Ramos (cell line): Measurements from ENCODE around the gene ABCD1.

Source experiments
- in situ Hi-C: fragments of 300-500 bp; cut with MboI; formaldehyde crosslinking; loops from one replicate; pipeline ENCODE4 v1.14.3; 2022; ENCODE audit warnings: low sequenced_read_pairs; ENCODE audit not compliant: unreplicated experiment

The ABCD1 gene

DNA sequence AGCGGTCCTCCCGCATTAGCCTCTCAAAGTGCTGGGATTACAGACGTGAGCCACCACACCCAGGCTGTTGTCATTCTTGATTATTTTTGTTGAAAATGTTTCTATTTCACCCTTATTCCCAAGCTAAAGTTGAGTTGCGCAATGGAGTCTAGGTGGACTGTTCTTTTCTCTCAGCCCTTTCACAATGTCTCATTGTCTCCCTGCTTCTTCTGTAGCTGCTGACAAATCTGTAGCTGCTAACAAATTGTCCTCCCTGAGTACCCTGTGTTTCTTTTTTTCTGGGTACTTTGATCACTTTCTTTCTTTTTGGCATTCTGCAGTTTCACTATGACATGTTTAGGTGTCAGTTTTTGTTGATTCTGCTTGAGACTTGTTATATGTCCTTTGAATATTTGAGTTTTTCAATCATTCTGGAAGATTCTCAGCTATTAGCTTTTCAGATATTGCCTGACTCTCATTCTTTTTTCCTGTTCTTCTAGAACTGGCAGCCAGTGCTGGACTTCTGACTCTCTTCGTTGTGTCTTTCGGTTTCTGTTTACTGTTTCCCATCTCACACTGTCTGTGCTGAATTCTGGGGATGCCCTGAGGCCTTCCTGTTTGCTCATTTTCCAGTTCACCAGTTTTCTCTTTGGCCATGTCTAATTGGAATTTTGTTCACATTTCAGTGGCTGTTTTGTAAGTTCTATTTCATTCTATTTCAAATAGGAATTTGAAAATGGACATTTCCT lies 6.6 kb downstream of the ABCD1 start:
- in situ Hi-C loops = loop anchor here (25.0 kb wide), 1 partner anchor 806 kb away; the partner anchor contains the start of genes G6PD and IKBKG

DNA sequence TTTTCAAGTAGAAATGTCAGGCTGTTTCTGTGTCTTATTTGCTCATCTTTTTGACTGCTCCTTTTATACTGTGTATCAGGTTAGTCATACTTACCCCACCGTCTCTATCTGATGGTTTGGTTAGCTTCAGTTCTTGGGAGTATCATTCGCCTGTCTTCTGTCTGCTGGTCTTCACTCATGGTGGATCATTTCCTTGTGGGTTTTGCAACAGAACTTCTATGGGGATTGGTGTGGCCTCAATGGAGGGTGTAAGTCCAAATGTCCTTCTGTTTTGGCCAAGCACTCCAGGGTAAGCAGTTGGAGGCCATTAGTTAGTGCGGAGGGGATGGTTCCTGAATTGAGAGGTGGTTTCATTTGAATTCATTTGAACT lies 7.2 kb downstream of the ABCD1 start:
- in situ Hi-C loops = loop anchor here (25.0 kb wide), 1 partner anchor 805 kb away; the partner anchor contains the start of genes G6PD and IKBKG

DNA sequence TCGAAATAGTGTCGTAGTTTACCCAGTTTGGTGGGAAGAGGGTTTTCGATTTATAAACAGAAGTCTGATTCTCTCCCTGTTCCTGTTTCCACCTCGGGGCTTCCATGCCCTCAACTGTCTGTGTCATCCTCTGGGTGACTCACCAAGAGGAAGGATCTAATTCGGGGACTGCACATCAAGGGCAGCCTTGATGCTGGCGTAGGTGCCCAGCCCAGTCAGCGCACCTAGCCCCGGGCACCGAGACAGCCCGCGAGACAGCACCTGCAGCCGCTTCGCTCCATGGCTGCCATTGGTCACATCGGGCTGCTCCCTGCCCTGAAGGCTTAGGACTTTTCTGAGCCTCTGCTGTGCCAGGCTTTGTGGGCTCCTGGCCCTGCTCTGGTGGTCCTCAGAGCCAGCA lies 7.7 kb downstream of the ABCD1 start:
- in situ Hi-C loops = loop anchor here (25.0 kb wide), 1 partner anchor 805 kb away; the partner anchor contains the start of genes G6PD and IKBKG

DNA sequence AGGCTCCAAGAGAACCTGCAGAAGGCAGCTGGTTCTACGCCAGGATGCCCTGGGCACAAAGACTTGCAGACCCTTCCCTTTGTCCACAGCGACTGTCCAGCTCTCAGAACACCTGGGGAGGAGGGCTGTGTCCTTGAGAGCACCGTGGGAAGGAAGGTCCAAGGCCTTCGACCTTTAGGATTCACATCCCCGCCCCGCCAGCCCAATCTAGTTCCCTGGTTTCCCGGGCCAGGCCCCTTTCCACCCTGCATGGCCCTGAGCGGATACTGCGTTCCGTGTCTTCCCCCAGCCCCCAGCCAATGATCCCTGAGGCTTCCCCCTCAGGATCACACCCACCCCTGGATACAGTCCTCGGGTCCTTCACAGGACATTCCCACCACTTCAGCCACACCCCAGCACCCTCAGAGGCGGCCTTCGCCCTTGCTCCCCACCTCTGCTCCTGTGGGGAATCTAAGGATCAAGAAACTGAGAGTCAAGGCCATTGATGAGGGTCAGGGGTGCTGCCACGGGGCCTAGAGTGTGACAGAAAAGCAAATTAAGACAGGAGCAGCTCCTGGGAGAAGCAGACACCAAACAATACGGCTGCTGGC lies 9.1 kb downstream of the ABCD1 start:
- in situ Hi-C loops = loop anchor here (25.0 kb wide), 1 partner anchor 804 kb away; the partner anchor contains the start of genes G6PD and IKBKG

DNA sequence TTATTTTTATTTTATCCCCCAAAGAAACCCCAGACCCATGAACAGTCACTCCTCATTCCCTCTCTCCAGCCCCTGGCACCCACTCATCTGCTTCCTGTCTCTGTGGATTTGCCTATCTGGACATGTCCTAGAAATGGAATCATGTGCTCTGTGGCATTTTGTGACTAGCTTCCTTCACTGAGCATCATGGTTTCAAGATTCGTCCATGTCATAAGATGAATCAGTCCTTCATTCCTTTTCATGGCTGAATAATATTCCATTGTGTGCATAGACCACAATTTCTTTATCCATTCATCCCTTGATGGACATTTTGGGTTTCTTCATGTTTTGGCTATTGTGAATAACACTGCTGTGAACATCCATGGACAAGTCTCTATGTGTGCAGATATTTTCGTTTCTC lies 10.2 kb downstream of the ABCD1 start:
- in situ Hi-C loops = loop anchor here (25.0 kb wide), 1 partner anchor 802 kb away; the partner anchor contains the start of genes G6PD and IKBKG

DNA sequence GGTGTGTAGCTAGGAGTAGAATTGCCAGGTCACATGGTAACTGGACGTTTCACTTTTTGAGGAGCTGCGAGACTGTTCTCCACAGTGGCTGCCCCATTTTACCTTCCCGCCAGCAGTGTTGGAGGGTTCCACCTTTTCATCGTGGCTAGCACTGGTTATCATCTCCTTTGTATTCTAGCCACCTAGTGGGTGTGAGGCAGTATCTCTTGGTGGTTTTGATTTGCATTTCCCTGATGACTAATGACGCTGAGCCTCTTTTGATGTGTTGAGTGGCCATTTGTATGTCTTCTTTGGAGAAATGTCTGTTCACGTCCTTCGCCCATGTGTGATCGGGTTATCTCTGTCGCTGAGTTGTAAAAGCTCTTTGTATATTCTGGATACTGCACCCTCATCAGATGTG lies 10.6 kb downstream of the ABCD1 start:
- in situ Hi-C loops = loop anchor here (25.0 kb wide), 1 partner anchor 802 kb away; the partner anchor contains the start of genes G6PD and IKBKG

DNA sequence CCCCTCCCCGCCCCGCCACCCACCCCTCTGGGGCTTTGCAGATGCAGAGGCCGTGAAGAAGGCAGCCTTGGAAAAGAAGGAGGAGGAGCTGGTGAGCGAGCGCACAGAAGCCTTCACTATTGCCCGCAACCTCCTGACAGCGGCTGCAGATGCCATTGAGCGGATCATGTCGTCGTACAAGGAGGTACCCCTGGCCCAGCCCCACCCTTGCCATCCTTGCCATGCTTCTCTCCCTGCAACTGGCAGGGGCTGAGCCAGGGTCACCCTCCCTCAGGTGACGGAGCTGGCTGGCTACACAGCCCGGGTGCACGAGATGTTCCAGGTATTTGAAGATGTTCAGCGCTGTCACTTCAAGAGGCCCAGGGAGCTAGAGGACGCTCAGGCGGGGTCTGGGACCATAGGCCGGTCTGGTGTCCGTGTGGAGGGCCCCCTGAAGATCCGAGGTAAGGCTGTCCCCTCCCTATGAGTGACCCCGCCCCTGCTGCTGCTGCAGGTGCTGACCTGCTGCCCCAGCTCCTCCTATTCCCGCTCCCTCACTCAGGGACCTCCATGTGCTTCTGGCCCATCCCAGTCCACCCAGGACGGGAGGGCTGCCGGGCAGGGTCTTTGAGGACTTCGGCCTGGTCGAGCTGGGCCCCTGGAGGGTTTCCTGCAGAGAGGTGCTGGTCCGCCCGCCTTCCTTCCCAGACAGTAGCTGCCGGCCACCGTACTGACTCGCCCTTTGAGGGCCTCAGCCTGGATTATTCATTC lies 11.6 kb downstream of the ABCD1 start:
- in situ Hi-C loops = loop anchor here (25.0 kb wide), 1 partner anchor 801 kb away; the partner anchor contains the start of genes G6PD and IKBKG

DNA sequence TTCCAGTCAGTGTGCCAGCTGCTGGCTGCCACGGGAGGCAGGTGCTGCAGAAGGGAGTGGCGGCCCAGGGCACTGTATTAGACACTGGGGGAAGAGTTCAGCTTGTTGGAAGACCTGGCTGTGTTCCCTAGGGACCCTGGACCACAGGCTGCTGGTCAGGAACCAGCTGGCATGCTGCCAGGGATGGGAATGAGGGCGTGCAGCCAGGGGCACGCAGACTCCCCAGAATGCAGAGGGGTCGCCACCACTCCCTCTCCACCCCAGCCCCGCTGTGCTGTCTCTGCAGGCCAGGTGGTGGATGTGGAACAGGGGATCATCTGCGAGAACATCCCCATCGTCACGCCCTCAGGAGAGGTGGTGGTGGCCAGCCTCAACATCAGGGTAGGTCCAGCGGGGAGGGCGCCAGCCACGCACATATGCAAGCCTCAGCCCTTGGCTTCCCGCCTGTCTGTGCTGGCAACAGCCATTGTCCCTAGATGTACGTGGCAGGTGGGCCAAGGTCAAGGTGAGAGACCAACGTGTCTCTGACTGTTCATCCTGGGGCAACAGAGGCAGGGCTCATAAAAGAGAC lies 12.3 kb downstream of the ABCD1 start:
- in situ Hi-C loops = loop anchor here (25.0 kb wide), 1 partner anchor 800 kb away; the partner anchor contains the start of genes G6PD and IKBKG

DNA sequence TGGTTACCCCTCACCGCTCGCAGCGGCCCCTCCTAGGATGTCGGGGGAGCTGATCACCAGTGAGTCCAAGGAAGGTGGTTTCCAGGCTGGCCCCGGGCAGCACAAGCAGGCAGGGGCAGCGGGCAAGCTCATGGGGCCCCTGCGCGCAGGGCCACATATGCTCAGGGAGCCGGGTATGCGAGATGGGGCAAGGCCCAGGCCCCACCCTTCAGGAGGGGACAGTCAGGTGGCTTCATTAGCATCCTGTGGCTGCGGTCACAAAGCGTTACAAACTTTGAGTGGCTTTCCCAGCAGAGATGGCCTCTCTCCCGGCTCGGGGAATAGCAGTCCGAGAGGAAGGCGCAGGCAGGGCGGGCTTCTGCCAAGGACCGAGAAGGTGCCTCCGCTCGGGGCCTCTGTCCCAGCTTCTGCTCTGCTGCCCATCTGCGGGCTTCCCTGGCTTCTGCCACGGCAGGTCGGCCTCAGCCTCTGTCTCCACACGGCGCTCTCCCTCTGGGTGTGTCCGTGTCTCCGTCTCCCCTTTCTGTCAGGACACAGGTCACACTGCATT lies 13.5 kb downstream of the ABCD1 start:
- in situ Hi-C loops = loop anchor here (25.0 kb wide), 1 partner anchor 799 kb away; the partner anchor contains the start of genes G6PD and IKBKG

DNA sequence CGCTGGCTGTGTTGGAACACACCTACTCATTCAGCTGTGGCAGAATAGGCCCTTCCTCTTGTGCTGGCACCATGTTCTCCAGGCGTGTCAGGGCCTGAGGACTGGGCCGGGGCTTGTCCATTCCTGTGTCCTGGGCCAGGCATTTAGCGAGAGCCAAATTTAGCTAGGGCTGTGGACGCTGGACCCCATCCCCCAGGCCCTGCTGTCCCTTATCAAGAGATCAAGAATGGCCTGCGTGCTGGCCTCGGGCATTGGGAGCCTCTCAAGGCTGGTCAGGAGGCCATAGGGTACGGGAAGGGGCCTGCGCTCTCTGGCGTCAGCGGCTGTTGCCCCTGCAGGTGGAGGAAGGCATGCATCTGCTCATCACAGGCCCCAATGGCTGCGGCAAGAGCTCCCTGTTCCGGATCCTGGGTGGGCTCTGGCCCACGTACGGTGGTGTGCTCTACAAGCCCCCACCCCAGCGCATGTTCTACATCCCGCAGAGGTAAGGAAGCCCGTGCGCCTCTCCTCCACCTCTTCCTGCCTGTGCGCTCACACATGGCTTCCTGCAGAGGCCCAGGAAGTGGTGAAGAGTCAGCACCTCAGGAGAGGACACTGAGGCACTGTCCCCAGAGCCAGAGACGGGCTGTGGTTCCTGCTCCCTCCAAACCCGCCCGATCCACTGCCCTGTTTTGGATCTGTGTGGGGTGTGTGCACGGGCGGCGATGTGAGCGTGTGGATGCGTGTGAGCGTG lies 15.3 kb downstream of the ABCD1 start:
- in situ Hi-C loops = loop anchor here (25.0 kb wide), 1 partner anchor 797 kb away; the partner anchor contains the start of genes G6PD and IKBKG

DNA sequence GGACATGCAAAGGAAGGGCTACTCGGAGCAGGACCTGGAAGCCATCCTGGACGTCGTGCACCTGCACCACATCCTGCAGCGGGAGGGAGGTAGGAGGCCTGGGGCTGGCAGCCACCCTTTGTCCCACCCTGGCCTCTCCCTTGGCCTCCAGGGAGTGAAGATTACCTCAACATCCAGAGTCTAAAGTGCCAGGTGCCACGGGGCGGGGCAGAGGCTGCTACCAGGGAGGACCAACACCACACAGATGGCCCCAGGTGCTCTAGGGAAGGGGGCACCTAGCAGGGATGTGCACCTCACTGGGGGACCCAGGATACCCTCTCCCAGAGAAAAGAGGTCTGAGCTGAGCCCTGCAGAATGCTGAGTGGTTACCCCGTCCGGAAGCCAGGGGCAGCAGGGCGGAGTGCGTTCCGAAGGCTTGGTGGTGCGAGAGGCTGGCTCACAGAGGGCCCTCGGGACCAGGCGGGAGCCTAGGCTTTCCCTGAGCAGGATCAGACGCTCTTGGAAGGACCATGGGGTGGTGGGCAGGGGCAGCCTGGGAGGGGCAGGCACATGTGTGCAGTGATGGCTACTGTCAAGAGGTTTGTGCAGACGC lies 16.1 kb downstream of the ABCD1 start:
- in situ Hi-C loops = loop anchor here (25.0 kb wide), 1 partner anchor 797 kb away; the partner anchor contains the start of genes G6PD and IKBKG

DNA sequence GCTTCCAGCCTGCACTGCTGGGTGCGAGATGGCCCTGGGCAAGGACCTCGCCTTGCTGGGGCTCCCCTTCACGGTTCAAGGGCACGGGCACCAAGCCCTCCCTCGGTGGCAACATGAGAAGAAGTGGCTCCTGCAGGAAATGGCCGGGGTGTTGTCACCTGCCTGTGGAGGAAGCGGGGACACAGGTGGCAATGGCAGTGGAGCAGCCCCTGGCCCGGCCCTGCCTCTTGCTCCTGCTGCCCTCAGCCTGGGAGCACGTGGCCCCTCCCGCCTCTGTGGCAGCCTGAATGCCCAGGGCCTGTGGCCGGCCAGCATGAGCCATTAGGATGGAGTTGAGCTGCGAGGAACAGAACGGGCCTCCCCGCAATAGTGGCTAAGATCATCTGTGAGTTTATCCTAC lies 16.8 kb downstream of the ABCD1 start:
- in situ Hi-C loops = loop anchor here (25.0 kb wide), 1 partner anchor 796 kb away; the partner anchor contains the start of genes G6PD and IKBKG

DNA sequence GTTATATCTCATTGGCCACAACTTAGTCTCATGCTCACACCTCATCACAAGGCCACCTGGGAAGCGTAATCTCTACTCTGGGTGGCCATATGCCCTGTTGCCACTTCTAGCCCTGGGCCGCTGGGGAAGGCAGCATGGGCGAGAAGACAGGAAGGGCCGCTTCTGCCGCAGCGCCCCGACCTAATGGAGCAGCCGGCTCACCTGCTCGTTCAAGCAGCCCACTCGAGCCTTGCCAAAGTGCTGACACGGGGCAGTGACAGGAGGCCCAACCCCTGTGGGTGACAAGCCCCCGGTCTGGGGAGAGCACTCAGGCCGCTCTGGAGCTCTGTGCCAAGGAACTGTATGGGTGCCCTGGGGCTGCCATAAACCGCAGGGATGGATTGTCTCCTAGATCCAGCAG lies 17.5 kb downstream of the ABCD1 start:
- in situ Hi-C loops = loop anchor here (25.0 kb wide), 1 partner anchor 795 kb away; the partner anchor contains the start of genes G6PD and IKBKG

DNA sequence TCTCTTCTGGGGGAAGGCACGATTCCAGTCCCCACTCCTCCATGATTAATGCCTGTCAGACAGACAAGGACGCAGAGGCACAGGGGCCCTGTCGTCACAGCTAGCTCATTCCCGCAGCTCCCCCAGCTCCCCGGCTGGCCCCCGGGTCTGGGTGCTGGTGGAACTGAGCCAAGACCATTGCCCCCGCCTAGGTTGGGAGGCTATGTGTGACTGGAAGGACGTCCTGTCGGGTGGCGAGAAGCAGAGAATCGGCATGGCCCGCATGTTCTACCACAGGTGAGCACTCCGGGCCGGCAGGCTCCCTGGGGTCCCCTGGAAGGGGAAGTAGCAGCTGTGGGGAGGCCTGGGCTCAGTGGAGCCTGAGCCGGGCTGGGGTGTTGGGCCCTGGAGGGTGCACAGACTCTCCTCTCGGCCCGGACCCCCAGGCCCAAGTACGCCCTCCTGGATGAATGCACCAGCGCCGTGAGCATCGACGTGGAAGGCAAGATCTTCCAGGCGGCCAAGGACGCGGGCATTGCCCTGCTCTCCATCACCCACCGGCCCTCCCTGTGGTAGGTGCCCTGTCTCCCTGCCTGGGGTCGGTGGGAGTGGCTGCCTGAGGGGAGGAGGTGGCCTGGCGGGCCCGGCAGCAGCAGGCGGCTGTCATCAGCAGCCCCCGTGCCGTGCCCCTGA lies 18.3 kb downstream of the ABCD1 start:
- in situ Hi-C loops = loop anchor here (25.0 kb wide), 1 partner anchor 794 kb away; the partner anchor contains the start of genes G6PD and IKBKG

DNA sequence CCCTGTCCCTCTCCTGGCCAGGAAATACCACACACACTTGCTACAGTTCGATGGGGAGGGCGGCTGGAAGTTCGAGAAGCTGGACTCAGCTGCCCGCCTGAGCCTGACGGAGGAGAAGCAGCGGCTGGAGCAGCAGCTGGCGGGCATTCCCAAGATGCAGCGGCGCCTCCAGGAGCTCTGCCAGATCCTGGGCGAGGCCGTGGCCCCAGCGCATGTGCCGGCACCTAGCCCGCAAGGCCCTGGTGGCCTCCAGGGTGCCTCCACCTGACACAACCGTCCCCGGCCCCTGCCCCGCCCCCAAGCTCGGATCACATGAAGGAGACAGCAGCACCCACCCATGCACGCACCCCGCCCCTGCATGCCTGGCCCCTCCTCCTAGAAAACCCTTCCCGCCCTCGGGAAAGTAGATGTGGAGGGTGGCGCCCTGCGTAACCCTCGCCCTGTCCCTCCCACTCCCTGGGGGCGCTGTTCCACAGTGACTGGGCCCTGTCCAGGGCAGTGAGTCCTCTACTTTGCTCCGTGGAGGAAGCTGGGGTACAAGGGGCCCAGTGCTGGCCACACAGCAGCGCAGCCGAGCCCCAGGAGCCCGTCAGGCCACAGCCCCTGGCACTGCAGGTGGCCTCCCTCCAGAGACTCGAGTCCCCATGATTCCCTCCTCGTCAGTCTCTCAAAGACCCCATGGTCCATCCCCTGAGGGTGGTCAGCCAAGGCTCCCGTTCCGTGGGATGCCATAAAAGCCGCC lies 19.0 kb downstream of the ABCD1 start:
- in situ Hi-C loops = loop anchor here (25.0 kb wide), 1 partner anchor 794 kb away; the partner anchor contains the start of genes G6PD and IKBKG

DNA sequence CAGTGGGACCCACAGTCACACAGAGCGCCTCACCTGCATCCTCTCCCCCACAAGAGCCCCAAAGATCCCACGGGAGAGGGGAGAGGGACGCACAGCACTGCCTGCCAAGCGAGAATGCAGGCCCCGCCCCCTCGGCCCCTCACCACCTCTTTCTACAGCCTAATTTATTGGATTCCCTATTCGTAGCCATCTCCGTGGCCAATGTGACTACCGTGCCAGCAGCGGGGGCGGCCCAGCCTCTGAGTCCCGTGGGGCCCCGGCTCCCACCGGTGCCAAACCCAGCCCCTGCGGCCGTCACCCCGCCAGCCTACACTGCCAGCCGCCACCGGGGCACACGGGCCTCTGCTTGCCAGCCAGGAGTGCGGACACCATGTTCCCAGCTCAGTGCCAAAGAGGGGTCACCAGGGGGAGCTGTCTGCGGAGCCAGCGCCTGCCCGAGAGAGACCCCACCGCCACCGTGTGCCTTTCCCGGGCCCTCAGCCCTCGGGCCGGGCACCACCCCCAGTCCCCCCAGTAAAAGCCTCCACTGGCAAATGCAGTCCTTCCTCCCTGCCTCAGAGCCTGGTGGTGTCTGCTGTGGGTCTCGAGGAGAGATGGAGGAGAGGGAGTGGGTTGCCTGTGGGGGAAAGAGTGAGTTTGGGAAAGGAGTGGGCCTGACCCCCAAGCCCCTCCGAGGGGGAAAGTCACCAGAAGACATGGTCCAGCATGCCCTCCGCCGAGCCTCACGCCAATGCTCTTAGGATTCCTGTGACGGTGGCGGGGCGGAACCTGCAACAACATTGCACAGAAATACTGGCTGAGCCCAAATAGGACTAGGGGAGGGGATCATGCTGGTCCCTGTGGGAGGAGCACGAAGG lies 19.8 kb downstream of the ABCD1 start:
- in situ Hi-C loops = loop anchor here (25.0 kb wide), 1 partner anchor 793 kb away; the partner anchor contains the start of genes G6PD and IKBKG
